Neutrophil (primary cell): ENCODE measurements around the gene ZBED1.

Experiments
- H3K27ac ChIP-seq: fragments of 200-600 bp; sonication (generic); 2 replicates; pipeline ENCODE4 v1.5.1; 2016; ENCODE audit warnings: mild to moderate bottlenecking, moderate library complexity
- H3K27me3 ChIP-seq: fragments of 200-600 bp; sonication (generic); 2 replicates; pipeline ENCODE4 v1.6.0; 2016; ENCODE audit warnings: mild to moderate bottlenecking
- H3K36me3 ChIP-seq: fragments of 200-600 bp; sonication (generic); 2 replicates; pipeline ENCODE4 v1.5.1; 2017
- H3K4me1 ChIP-seq, 2 experiments: fragments of 200-600 bp in 1 of 2; sonication (generic) in 1 of 2; 1 replicate in 1 of 2; 2 replicates in 1 of 2; pipeline versions ENCODE4 v1.5.1 to v1.6.1; 2013 to 2016; ENCODE audit warnings: low read depth in 1 of 2, low read length in 1 of 2, mild to moderate bottlenecking in 1 of 2, moderate library complexity in 1 of 2; ENCODE audit not compliant: control insufficient read depth in 1 of 2, insufficient read depth in 1 of 2
- H3K4me3 ChIP-seq, 2 experiments: fragments of 200-600 bp in 1 of 2; sonication (generic) in 1 of 2; 1 replicate in 1 of 2; 2 replicates in 1 of 2; pipeline ENCODE4 v1.5.1; 2013 to 2016; ENCODE audit warnings: low read depth in 1 of 2, low read length in 1 of 2, mild to moderate bottlenecking in 1 of 2, moderate library complexity in 1 of 2
- H3K9me3 ChIP-seq: fragments of 200-600 bp; sonication (generic); 2 replicates; pipeline ENCODE4 v1.5.1; 2016
- CTCF ChIP-seq: fragments of 200-600 bp; sonication (generic); IDR thresholded peaks from 2 replicates; pipeline ENCODE4 v1.5.1; 2016; ENCODE audit warnings: antibody characterized with exemption

ZBED1 gene

GRCh38 chrX:2503591-2504500 lies 3.1 kb upstream of the ZBED1 start:
- H3K27ac ChIP-seq = peak overlapping the region; percentile 23
- no peak overlapping the region for H3K4me3 ChIP-seq
- no peaks in the 10 kb centered on the region for H3K36me3 ChIP-seq
- no peaks in the 10 kb centered on the region for H3K27me3 ChIP-seq
- TF ChIP-seq CTCF = no peak
- H3K9me3 ChIP-seq = no peaks in the 10 kb centered on the region
- H3K4me1 ChIP-seq = peaks cover 10 to 11% of the 10 kb centered on the region in 2 experiments

GRCh38 chrX:2502668-2503519 lies 2.1 kb upstream of the ZBED1 start:
- no peaks in the 10 kb centered on the region for H3K36me3 ChIP-seq
- TF ChIP-seq CTCF = no peak
- H3K4me3 ChIP-seq = no peak overlapping the region
- H3K27ac ChIP-seq = peak overlapping the region; percentile 48
- H3K4me1 ChIP-seq = peaks cover 20 to 21% of the 10 kb centered on the region in 2 experiments
- H3K9me3 ChIP-seq = no peaks in the 10 kb centered on the region
- H3K27me3 ChIP-seq = no peaks in the 10 kb centered on the region

- Histone ChIP-seq H3K4me1 (peaks cover 27 to 28% of the 10 kb centered on the region in 2 experiments), H3K27ac (peak overlapping the region; percentile 48), H3K4me3 (no peak overlapping the region), H3K27me3 (no peaks in the 10 kb centered on the region), H3K9me3 (no peaks in the 10 kb centered on the region), H3K36me3 (no peaks in the 10 kb centered on the region)
- no peak for TF ChIP-seq CTCF
Observed at GRCh38 chrX:2502120-2502667, 1.4 kb upstream of the ZBED1 start.

GRCh38 chrX:2501559-2502102 lies 855 bp upstream of the ZBED1 start:
- Histone ChIP-seq H3K9me3 (no peaks in the 10 kb centered on the region), H3K27me3 (no peaks in the 10 kb centered on the region), H3K4me1 (peaks cover 30 to 31% of the 10 kb centered on the region in 2 experiments), H3K27ac (no peak overlapping the region), H3K4me3 (no peak overlapping the region), H3K36me3 (no peaks in the 10 kb centered on the region)
- no peak for TF ChIP-seq CTCF

- H3K27ac ChIP-seq = peak overlapping the region; percentile 92
- peaks cover 5% of the 10 kb centered on the region for H3K36me3 ChIP-seq
- H3K4me3 ChIP-seq = peak overlapping the region; percentile 80 to 89
- no peaks in the 10 kb centered on the region for H3K9me3 ChIP-seq
- TF ChIP-seq CTCF = no peak
- H3K27me3 ChIP-seq = no peaks in the 10 kb centered on the region
- peaks cover 30 to 31% of the 10 kb centered on the region in 2 experiments for H3K4me1 ChIP-seq
Observed at GRCh38 chrX:2500091-2500802, 529 bp downstream of the ZBED1 start.
